Heart right ventricle (tissue), 16 donors: ENCODE results near the gene SMCO3. TPM values are rescaled to one million over a fixed set of nuclear protein-coding genes. Genes with fewer than 3 reads are reported as not detected.

Experiments
- ATAC-seq, 8 donors: fragments of 200-7000 bp; cut with Tn5 transposase; one replicate each; pipeline ENCODE4 v1.9.1; 2020; ENCODE audit warnings: mild to moderate bottlenecking in 8 of 8, moderate library complexity in 8 of 8, moderate number of reproducible peaks in 1 of 8
- DNase-seq, 2 donors: peaks; one replicate each; pipeline ENCODE4 v3.0.0-alpha.2; 2020
- H3K27ac ChIP-seq, 10 donors: fragments of 200-600 bp; sonication (generic) in 2 of 10; one replicate each; pipeline versions ENCODE4 v1.5.0 to v1.8.0; 2020 to 2022; ENCODE audit warnings: mild to moderate bottlenecking in 3 of 10
- H3K27me3 ChIP-seq, 7 donors: fragments of 200-600 bp; one replicate each; pipeline ENCODE4 v1.8.0; 2021 to 2022; ENCODE audit warnings: mild to moderate bottlenecking in 2 of 7
- H3K36me3 ChIP-seq, 9 donors: fragments of 200-600 bp; sonication (generic) in 1 of 9; one replicate each; pipeline versions ENCODE4 v1.5.0 to v1.8.0; 2020 to 2022; ENCODE audit warnings: mild to moderate bottlenecking in 2 of 9
- H3K4me1 ChIP-seq, 9 donors: fragments of 200-600 bp; sonication (generic) in 1 of 9; one replicate each; pipeline versions ENCODE4 v1.5.0 to v1.8.0; 2020 to 2022; ENCODE audit warnings: mild to moderate bottlenecking in 4 of 9
- H3K4me3 ChIP-seq, 10 donors: fragments of 200-600 bp; sonication (generic) in 2 of 10; one replicate each; pipeline versions ENCODE4 v1.5.0 to v1.8.0; 2020 to 2022; ENCODE audit warnings: mild to moderate bottlenecking in 7 of 10, moderate library complexity in 2 of 10
- H3K9me3 ChIP-seq, 11 donors: fragments of 200-600 bp in 10 of 11; sonication (generic) in 2 of 11; one replicate each; pipeline versions ENCODE4 v1.5.0 to v1.8.0; 2013 to 2022; ENCODE audit warnings: mild to moderate bottlenecking in 2 of 11, control low read depth in 1 of 11, moderate library complexity in 1 of 11
- CTCF ChIP-seq, 9 donors: fragments of 200-600 bp; sonication (generic) in 2 of 9; IDR thresholded peaks; one replicate each; pipeline versions ENCODE4 v1.5.0 to v1.8.0; 2021 to 2022; ENCODE audit warnings: antibody characterized with exemption in 9 of 9, mild to moderate bottlenecking in 5 of 9, moderate library complexity in 1 of 9
- WGBS, 2 donors: extraction: QIAGEN DNeasy Blood & Tissue Kit; methylation state at CpG; one replicate each; pipeline ENCODE4 v1.1.7; 2013; ENCODE audit warnings: inconsistent platforms in 1 of 2; 5-methylcytosine and 5-hydroxymethylcytosine counted together
- intact Hi-C, 10 donors: fragments of 100-400 bp; cut with DNase I; formaldehyde crosslinking; loops; one replicate each; pipeline versions ENCODE4 v1.11.1 to v1.14.2; 2022
- polyA plus RNA-seq, 2 donors: library from polyadenylated mRNA; stranded (reverse); fragments of 200-250 nt; gene quantifications; one replicate each; pipeline ENCODE4 v1.2.3, GENCODE V29; 2013
- total RNA-seq, 10 donors: library from RNA; stranded (reverse); fragmentation: NEBNext Ultra II Directional in 3 of 10; extraction: Animal tissue kit (Norgen Biotek cat#: 25700) in 3 of 10; gene quantifications; one replicate each; pipeline versions ENCODE4 v1.2.1 to v1.2.4, GENCODE V29; 2021 to 2023
- donor health status: Arrhythmogenic right ventricular cardiomyopathy.
- donor health status: ischemic (EF 13 %, LVEDD 7.1; RV severe dilation, severe dysfunction).
- donor health status: healthy with polysubstance abuse.
- donor health status: DM: no; HTN: yes; CAD: no.
- donor health status: DM: no; HTN: no; CAD: no.
- donor health status: ischemic (EF 25% LVEDD 6.9; RV normal size, moderate dysfunction).
- donor health status: ischemic (EF 25% LVEDD 5.7; RV mildly dilated, moderate dysfunction).
- donor health status: healthy.
- donor health status: DM: yes; HTN: yes; CAD: no.
- donor health status: Ischemic cardiomyopathy.
- donor health status: ischemic (EF 35%, LVEDD 5.7; RV mildly dilated, moderate dysfunction).
- donor health status: nonischemic (EF 11% LVEDD 7.7; RV severe dilation, severe dysfunction).
- donor health status: DM: yes; HTN: yes; CAD: no.
- donor health status: PGD.
- donor health status: ischemic (EF 29% LVEDD 5.4; RV normal size, mild dysfunction).
- donor health status: nonischemic (EF 23%, LVEDD 6.1; RV moderate dilation, normal function).

The SMCO3 gene
- total and polyA plus RNA-seq, 12 donors: 0.10 to 1.3 (median 0.12) TPM; not detected in 5

GRCh38 chr12:14756334-14757143, 57.4 kb downstream of the SMCO3 start:
- peaks cover 0 to 11% (median 0%) of the 10 kb centered on the region in 11 donors for H3K9me3 ChIP-seq
- no peak for DNase-seq
- H3K36me3 ChIP-seq: no peaks in the 10 kb centered on the region
- H3K4me1 ChIP-seq: no peaks in the 10 kb centered on the region
- no peak overlapping the region for H3K27ac ChIP-seq
- ATAC-seq: no peak
- intact Hi-C loops: no loop called here
- no peak overlapping the region for H3K4me3 ChIP-seq
- no peaks in the 10 kb centered on the region for H3K27me3 ChIP-seq
- WGBS, 2 donors: 41 to 50% methylated on average over 17 of the region's 17 CpGs
- TF ChIP-seq CTCF (IDR thresholded peaks at IDR 0.05): peak in 7 of 9 donors; percentile 22 to 40 (median 23)

Other genes with a start within 250 kb of the SMCO3 start
- gene PLBD1, start 246.3 kb downstream of the SMCO3 start, total RNA-seq: 10 to 100 TPM; 19.4 to 45.1 (median 30.1) TPM
- gene PLBD1, start 246.3 kb downstream of the SMCO3 start, polyA plus RNA-seq: 10 to 100 TPM in 1 of 2 donors, 1 to 10 TPM in 1; 6.4 to 10.9 TPM
- under 1 TPM in 2 of 10 donors, not detected in 8; 0.06 to 0.15 TPM for gene GUCY2C, start 117.6 kb downstream of the SMCO3 start, total RNA-seq
- under 1 TPM in 1 of 2 donors, not detected in 1; 0.01 TPM for gene GUCY2C, start 117.6 kb downstream of the SMCO3 start, polyA plus RNA-seq
- gene WBP11, start 10.7 kb downstream of the SMCO3 start, total RNA-seq: 10 to 100 TPM; 47.6 to 62.3 (median 56.0) TPM
- 10 to 100 TPM; 11.9 to 27.6 TPM for gene WBP11, start 10.7 kb downstream of the SMCO3 start, polyA plus RNA-seq
- gene C12orf60, start 10.5 kb downstream of the SMCO3 start, total RNA-seq: 1 to 10 TPM; 1.2 to 5.8 (median 3.7) TPM
- gene C12orf60, start 10.5 kb downstream of the SMCO3 start, polyA plus RNA-seq: 1 to 10 TPM; 3.4 to 5.5 TPM
- gene ART4, start 29.3 kb upstream of the SMCO3 start, total RNA-seq: 1 to 10 TPM in 9 of 10 donors, under 1 TPM in 1; 0.72 to 3.9 (median 2.8) TPM
- gene ART4, start 29.3 kb upstream of the SMCO3 start, polyA plus RNA-seq: 1 to 10 TPM; 1.3 to 2.7 TPM
- gene MGP, start 71.7 kb upstream of the SMCO3 start, total RNA-seq: 100 to 1,000 TPM; 151 to 456 (median 254) TPM
- 100 to 1,000 TPM; 252 to 528 TPM for gene MGP, start 71.7 kb upstream of the SMCO3 start, polyA plus RNA-seq
- gene ERP27, start 124.4 kb upstream of the SMCO3 start, total RNA-seq: under 1 TPM in 8 of 10 donors, not detected in 2; 0.14 to 0.79 (median 0.28) TPM
- under 1 TPM; 0.20 to 0.44 TPM for gene ERP27, start 124.4 kb upstream of the SMCO3 start, polyA plus RNA-seq
- gene ARHGDIB, start 147.4 kb upstream of the SMCO3 start, total RNA-seq: 100 to 1,000 TPM in 1 of 10 donors, 10 to 100 TPM in 9; 28.1 to 150 (median 37.9) TPM
- 100 to 1,000 TPM; 114 to 144 TPM for gene ARHGDIB, start 147.4 kb upstream of the SMCO3 start, polyA plus RNA-seq
- gene PDE6H, start 158.9 kb upstream of the SMCO3 start, total RNA-seq: not detected
- not detected for gene PDE6H, start 158.9 kb upstream of the SMCO3 start, polyA plus RNA-seq